H1 (cell line): ENCODE measurements around the gene INTS1. TPM values are rescaled to one million over a fixed set of nuclear protein-coding genes. Genes with fewer than 3 reads are reported as not detected.
A peak's percentile ranks its signal among the peaks of the same experiment; 100 is the strongest.

Experiments
- CTCF ChIA-PET: fragments of 300-600 bp; sonication (Branson Sonifier 250); formaldehyde crosslinking; loops from one replicate; lab custom pipeline; 2021; ENCODE audit not compliant: partially characterized antibody; lab: Charles Lee
- POLR2A ChIA-PET: fragments of 300-600 bp; sonication (Branson Sonifier 250); formaldehyde crosslinking; loops from one replicate; lab custom pipeline; 2021; ENCODE audit warnings: inconsistent platforms; ENCODE audit not compliant: partially characterized antibody; lab: Charles Lee
- DNase-seq, 2 experiments: peaks; one replicate each; pipeline versions ENCODE4 v3.0.0 to v3.0.0-alpha.2; 2010 to 2022; ENCODE audit warnings: low spot score in 2 of 2, low read depth in 1 of 2, mixed read lengths in 1 of 2
- FAIRE-seq: peaks from 2 replicates; lab custom pipeline; 2011; peaks lifted over from hg19 to GRCh38; lab: Jason Lieb, UNC
- H2AFZ ChIP-seq: 2 replicates; pipeline ENCODE4 v1.8.1; 2012; ENCODE audit warnings: low read length, inconsistent platforms
- H2AK5ac ChIP-seq: 2 replicates; pipeline ENCODE4 v1.6.1; 2013; ENCODE audit warnings: low read depth, low read length
- H2BK120ac ChIP-seq: replicated peaks from 2 replicates; pipeline ENCODE3; 2013; ENCODE audit warnings: low read depth, low read length, inconsistent platforms
- H2BK12ac ChIP-seq: 2 replicates; pipeline ENCODE4 v1.6.1; 2013; ENCODE audit warnings: low read depth, low read length
- H2BK15ac ChIP-seq: 2 replicates; pipeline ENCODE4 v1.6.1; 2013; ENCODE audit warnings: low read length
- H2BK20ac ChIP-seq: 2 replicates; pipeline ENCODE4 v1.6.1; 2013; ENCODE audit warnings: low read length
- H2BK5ac ChIP-seq: 2 replicates; pipeline ENCODE4 v1.6.1; 2013; ENCODE audit warnings: low read depth, low read length
- H3K14ac ChIP-seq: 2 replicates; pipeline ENCODE4 v1.6.1; 2013; ENCODE audit warnings: inconsistent platforms; ENCODE audit not compliant: insufficient read length
- H3K18ac ChIP-seq: 2 replicates; pipeline ENCODE4 v1.6.1; 2013; ENCODE audit warnings: low read length; ENCODE audit errors: extremely low read depth
- H3K23ac ChIP-seq: 2 replicates; pipeline ENCODE4 v1.6.1; 2013; ENCODE audit warnings: inconsistent platforms; ENCODE audit not compliant: insufficient read length
- H3K23me2 ChIP-seq: 2 replicates; pipeline ENCODE4 v1.6.1; 2013; ENCODE audit warnings: low read depth, low read length
- H3K27ac ChIP-seq: 2 replicates; pipeline ENCODE4 v1.6.1; 2011; ENCODE audit warnings: low read depth, low read length, inconsistent platforms
- H3K27me3 ChIP-seq, 4 experiments: replicated peaks in 1 of 4; 1 replicate in 1 of 4; 2 replicates in 3 of 4; pipeline versions ENCODE4 v1.6.1 to v1.8.1; 2011 to 2013; ENCODE audit warnings: low read length in 3 of 4, mild to moderate bottlenecking in 3 of 4, inconsistent platforms in 2 of 4, mixed read lengths in 2 of 4, moderate library complexity in 1 of 4; ENCODE audit not compliant: control insufficient read depth in 3 of 4, insufficient read depth in 3 of 4; ENCODE audit errors: extremely low read depth in 1 of 4
- H3K36me3 ChIP-seq, 4 experiments: 2 replicates each; pipeline versions ENCODE4 v1.6.1 to v1.8.1; 2011 to 2013; ENCODE audit warnings: mild to moderate bottlenecking in 4 of 4, low read length in 3 of 4, moderate library complexity in 2 of 4, control low read depth in 1 of 4, inconsistent platforms in 1 of 4; ENCODE audit not compliant: insufficient read depth in 4 of 4, control insufficient read depth in 2 of 4
- H3K4ac ChIP-seq: replicated peaks from 2 replicates; pipeline ENCODE3; 2013; ENCODE audit warnings: low read length, low read depth, mixed read lengths, inconsistent platforms; ENCODE audit not compliant: insufficient read length
- H3K4me1 ChIP-seq, 4 experiments: replicated peaks in 1 of 4; 1 replicate in 1 of 4; 2 replicates in 3 of 4; pipeline versions ENCODE4 v1.6.1 to v1.8.1; 2011 to 2013; ENCODE audit warnings: low read length in 3 of 4, inconsistent platforms in 2 of 4, mixed read lengths in 1 of 4; ENCODE audit not compliant: insufficient read depth in 4 of 4, control insufficient read depth in 3 of 4
- H3K4me2 ChIP-seq, 2 experiments: 2 replicates each; pipeline versions ENCODE4 v1.6.1 to v1.8.1; 2011 to 2013; ENCODE audit warnings: low read depth in 2 of 2, low read length in 2 of 2, control low read depth in 1 of 2, inconsistent platforms in 1 of 2, mild to moderate bottlenecking in 1 of 2; ENCODE audit not compliant: insufficient read depth in 1 of 2
- H3K4me3 ChIP-seq, 4 experiments: fragments of 200-600, 300-600 bp in 1 of 4; sonication (generic), shearing (Covaris generic), sonication (Bioruptor Twin) in 1 of 4; 2 replicates each; pipeline versions ENCODE4 v1.5.1 to v1.8.1; 2011 to 2016; ENCODE audit warnings: low read length in 4 of 4, low read depth in 3 of 4, control low read depth in 2 of 4, inconsistent platforms in 2 of 4, mild to moderate bottlenecking in 2 of 4, mixed read lengths in 1 of 4, moderate library complexity in 1 of 4; ENCODE audit not compliant: insufficient read depth in 2 of 4; ENCODE audit errors: extremely low read depth in 1 of 4
- H3K56ac ChIP-seq: replicated peaks from 2 replicates; pipeline ENCODE3; 2013; ENCODE audit warnings: low read depth, mild to moderate bottlenecking, mixed read lengths, low read length, inconsistent platforms; ENCODE audit not compliant: insufficient read length
- H3K79me1 ChIP-seq: 2 replicates; pipeline ENCODE4 v1.6.1; 2013; ENCODE audit warnings: low read depth, low read length, control low read depth
- H3K79me2 ChIP-seq, 2 experiments: 2 replicates each; pipeline versions ENCODE4 v1.6.1 to v1.8.1; 2012 to 2013; ENCODE audit warnings: low read length in 2 of 2, mild to moderate bottlenecking in 2 of 2, inconsistent platforms in 1 of 2; ENCODE audit not compliant: insufficient read depth in 2 of 2, control insufficient read depth in 1 of 2
- H3K9ac ChIP-seq, 4 experiments: replicated peaks in 1 of 4; 1 replicate in 1 of 4; 2 replicates in 3 of 4; pipeline versions ENCODE4 v1.6.1 to v1.8.1; 2011 to 2013; ENCODE audit warnings: low read depth in 3 of 4, low read length in 3 of 4, control low read depth in 2 of 4, mild to moderate bottlenecking in 2 of 4, moderate library complexity in 2 of 4, inconsistent platforms in 1 of 4; ENCODE audit errors: extremely low read depth in 1 of 4
- H3K9me3 ChIP-seq, 2 experiments: 2 replicates each; pipeline versions ENCODE4 v1.6.1 to v1.8.1; 2012 to 2013; ENCODE audit warnings: mild to moderate bottlenecking in 2 of 2, moderate library complexity in 2 of 2, control low read depth in 1 of 2, inconsistent platforms in 1 of 2, low read depth in 1 of 2, low read length in 1 of 2, mixed read lengths in 1 of 2; ENCODE audit not compliant: insufficient read depth in 2 of 2
- H4K20me1 ChIP-seq, 2 experiments: replicated peaks in 1 of 2; 2 replicates each; pipeline versions ENCODE3 to v1.8.1; 2011 to 2013; ENCODE audit warnings: inconsistent platforms in 2 of 2, low read length in 2 of 2, mild to moderate bottlenecking in 1 of 2; ENCODE audit not compliant: insufficient read depth in 2 of 2, control insufficient read depth in 1 of 2
- H4K5ac ChIP-seq: 2 replicates; pipeline ENCODE4 v1.6.1; 2013; ENCODE audit warnings: low read length, low read depth, mixed read lengths, inconsistent platforms; ENCODE audit not compliant: insufficient read length
- H4K8ac ChIP-seq: 2 replicates; pipeline ENCODE4 v1.8.0; 2013; ENCODE audit warnings: mild to moderate bottlenecking, moderate library complexity, low read length, inconsistent platforms; ENCODE audit not compliant: insufficient read depth; ENCODE audit errors: extremely low read depth
- H4K91ac ChIP-seq: replicated peaks from 2 replicates; pipeline ENCODE3; 2013; ENCODE audit warnings: low read length, mixed read lengths, inconsistent platforms; ENCODE audit not compliant: insufficient read length
- ASH2L ChIP-seq: fragments of 200-600, 300-600 bp; sonication (generic); IDR thresholded peaks from one replicate; pipeline ENCODE4 v1.7.1; 2017; ENCODE audit warnings: low read length
- HDAC2 ChIP-seq, 2 experiments: fragments of 300-600 bp in 1 of 2; sonication (generic) in 1 of 2; IDR thresholded peaks; 2 replicates each; pipeline ENCODE4 v1.6.1; 2011 to 2012; ENCODE audit warnings: low read depth in 2 of 2, low read length in 2 of 2, mild to moderate bottlenecking in 2 of 2, moderate library complexity in 2 of 2, borderline replicate concordance in 1 of 2, inconsistent platforms in 1 of 2
- MAX ChIP-seq: IDR thresholded peaks from 2 replicates; pipeline ENCODE4 v1.6.1; 2012; ENCODE audit warnings: inconsistent platforms
- SUZ12 ChIP-seq: fragments of 200-600 bp; sonication (generic); IDR thresholded peaks from 2 replicates; pipeline ENCODE4 v1.6.1; 2012; ENCODE audit warnings: mild to moderate bottlenecking, inconsistent platforms, low read length, moderate library complexity, mixed read lengths
- TEAD4 ChIP-seq: IDR thresholded peaks from 2 replicates; pipeline ENCODE4 v1.6.1; 2012; ENCODE audit warnings: low read depth, low read length, inconsistent platforms, mixed read lengths
- WGBS, 2 experiments: shearing (Covaris generic) in 1 of 2; methylation state at CpG; one replicate each; pipeline versions ENCODE4 v1.1.6 to v1.1.7; 2013 to 2015; ENCODE audit warnings: low lambda C conversion rate in 2 of 2, mixed read lengths in 2 of 2, inconsistent platforms in 1 of 2, low coverage in 1 of 2, missing lambda C conversion rate in 1 of 2; ENCODE audit not compliant: insufficient replicate concordance in 2 of 2, insufficient coverage in 1 of 2, insufficient read length in 1 of 2; ENCODE audit errors: extremely low coverage in 1 of 2, missing lambda C conversion rate in 1 of 2; 5-methylcytosine and 5-hydroxymethylcytosine counted together
- polyA plus RNA-seq, 7 experiments: library from polyadenylated mRNA; depleted of rRNA in 3 of 7; stranded (reverse) in 5 of 7; unstranded in 2 of 7; fragments of >200 nt in 5 of 7; fragments of 200-250 nt in 2 of 7; gene quantifications; 1 replicate in 5 of 7; 2 replicates in 1 of 7; 4 replicates in 1 of 7; pipeline versions ENCODE4 v1.2.1 to v1.2.3, GENCODE V29; 2011 to 2013; ENCODE audit warnings: missing spikeins in 2 of 7, mixed read lengths in 2 of 7
- total RNA-seq: library from RNA; stranded (reverse); fragmentation: NEBNext Ultra II Directional; extraction: Animal tissue kit (Norgen Biotek cat#: 25700); gene quantifications from 2 replicates; pipeline ENCODE4 v1.2.1, GENCODE V29; 2021

Gene INTS1
- total and polyA plus RNA-seq, 2 of the 8 experiments (the other 6 are each of a cell fraction or from before 2014, with no cell fraction given), result 76.9 to 104 TPM

- H2AFZ ChIP-seq, result no peak overlapping the region
- H2BK12ac ChIP-seq, result no peak overlapping the region
- no peak overlapping the region for H3K4me2 ChIP-seq
- no peak overlapping the region for H3K4ac ChIP-seq
- H3K27me3 ChIP-seq, result no peaks in the 10 kb centered on the region
- H3K56ac ChIP-seq, result no peak overlapping the region
- H3K18ac ChIP-seq, result no peak overlapping the region
- H3K36me3 ChIP-seq, result no peaks in the 10 kb centered on the region
- H3K4me3 ChIP-seq, result no peak overlapping the region
- no peak overlapping the region for H3K27ac ChIP-seq
- H3K9ac ChIP-seq, result no peak overlapping the region
- H4K91ac ChIP-seq, result no peak overlapping the region
- WGBS, 2 experiments, result 87% methylated on average over 6 of the region's 17 CpGs; no CpG with 5 or more reads in 1 of the 2 experiments
- H3K9me3 ChIP-seq, result no peaks in the 10 kb centered on the region
- ChIA-PET POLR2A (no interaction called here), CTCF (interaction anchor here (1.5 to 4.9 kb wide), 4 partner anchors 11 to 27 kb away, joined by 3 to 24 read pairs (median 6); no protein-coding TSS in a partner anchor)
- H3K14ac ChIP-seq, result no peak overlapping the region
- no peak overlapping the region for H2BK20ac ChIP-seq
- no peak overlapping the region for H2BK15ac ChIP-seq
- H4K20me1 ChIP-seq, result peaks cover 0 to 1% of the 10 kb centered on the region in 2 experiments
- no peak overlapping the region for H2AK5ac ChIP-seq
- no peaks in the 10 kb centered on the region for H3K23me2 ChIP-seq
- DNase-seq (no peak), FAIRE-seq (no peak)
- no peak overlapping the region for H4K8ac ChIP-seq
- H4K5ac ChIP-seq, result no peak overlapping the region
- TF ChIP-seq MAX, result peak; percentile 26; the same call in 1 of the 2 replicates
- no peak for TF ChIP-seq HDAC2 (IDR thresholded peaks at IDR 0.05; ENCODE audit: borderline replicate concordance in 1 of 2, low read depth in 2 of 2, low read length in 2 of 2)
- TF ChIP-seq TEAD4, result no peak
- no peak for TF ChIP-seq SUZ12
- no peak for TF ChIP-seq ASH2L
- H3K23ac ChIP-seq, result no peak overlapping the region
- H2BK120ac ChIP-seq, result no peak overlapping the region
- H3K79me1 ChIP-seq, result no peaks in the 10 kb centered on the region
- H2BK5ac ChIP-seq, result no peak overlapping the region
- H3K4me1 ChIP-seq, result no peaks in the 10 kb centered on the region; a peak in 1 of 7 replicates
- no peaks in the 10 kb centered on the region for H3K79me2 ChIP-seq
Measured at GRCh38 chr7:1446620-1447032, 57.6 kb downstream of the INTS1 start.
